B cell (primary cell): ENCODE data around the gene UNC5C. TPM values are rescaled to one million over a fixed set of nuclear protein-coding genes. Genes with fewer than 3 reads are reported as not detected.

ENCODE experiments used
- ATAC-seq: fragments of 200-7000 bp; cut with Tn5 transposase; one replicate; pipeline ENCODE4 v1.10.0; 2021; ENCODE audit warnings: low read depth, mild to moderate bottlenecking, moderate number of reproducible peaks, moderate library complexity
- CTCF ChIA-PET: fragments of 350-600 bp; sonication (Branson Sonifier 250); formaldehyde crosslinking; loops from one replicate; lab custom pipeline; 2021; ENCODE audit warnings: antibody characterized with exemption, inconsistent platforms; lab: Charles Lee
- POLR2A ChIA-PET: fragments of 350-600 bp; sonication (Branson Sonifier 250); formaldehyde crosslinking; loops from one replicate; lab custom pipeline; 2021; ENCODE audit warnings: antibody characterized with exemption; lab: Charles Lee
- DNase-seq: peaks from one replicate; pipeline ENCODE4 v3.0.0; 2013
- H2AFZ ChIP-seq: 2 replicates; pipeline ENCODE4 v1.6.1; 2012; ENCODE audit warnings: mild to moderate bottlenecking, low read depth, low read length; ENCODE audit not compliant: insufficient read depth, poor library complexity, severe bottlenecking
- H3K27ac ChIP-seq, 2 donors: 1 replicate in 1 of 2; 2 replicates in 1 of 2; pipeline ENCODE4 v1.5.1; 2012 to 2013; ENCODE audit warnings: low read length in 2 of 2, mild to moderate bottlenecking in 2 of 2, moderate library complexity in 1 of 2
- H3K27me3 ChIP-seq, 4 experiments: fragments of 200-600 bp in 1 of 4; sonication (generic) in 1 of 4; replicated peaks in 1 of 4; 1 replicate in 2 of 4; 2 replicates in 2 of 4; pipeline versions ENCODE4 v1.6.1 to v1.7.0; 2013 to 2016; ENCODE audit warnings: low read length in 3 of 4, mild to moderate bottlenecking in 2 of 4, mixed read lengths in 1 of 4, moderate library complexity in 1 of 4; ENCODE audit not compliant: insufficient read depth in 4 of 4, control insufficient read depth in 3 of 4; ENCODE audit errors: control extremely low read depth in 1 of 4
- H3K36me3 ChIP-seq, 2 experiments: replicated peaks in 1 of 2; 1 replicate in 1 of 2; 2 replicates in 1 of 2; pipeline versions ENCODE4 v1.6.1 to v1.7.1; 2013; ENCODE audit warnings: low read length in 1 of 2; ENCODE audit not compliant: insufficient read depth in 2 of 2, control insufficient read depth in 1 of 2; ENCODE audit errors: control extremely low read depth in 1 of 2, extremely low read depth in 1 of 2
- H3K4me1 ChIP-seq, 2 donors: fragments of 200-600 bp in 1 of 2; sonication (generic) in 1 of 2; 1 replicate in 1 of 2; 2 replicates in 1 of 2; pipeline versions ENCODE4 v1.5.1 to v1.6.1; 2013 to 2017; ENCODE audit warnings: low read length in 2 of 2; ENCODE audit not compliant: control insufficient read depth in 2 of 2, insufficient read depth in 2 of 2
- H3K4me2 ChIP-seq: replicated peaks from 2 replicates; pipeline ENCODE3; 2012; ENCODE audit warnings: mild to moderate bottlenecking, low read depth, low read length; ENCODE audit not compliant: poor library complexity, severe bottlenecking
- H3K4me3 ChIP-seq, 5 experiments: fragments of 200-600 bp in 1 of 5; sonication (generic) in 1 of 5; 1 replicate in 3 of 5; 2 replicates in 2 of 5; pipeline versions ENCODE4 v1.5.1 to v1.7.0; 2011 to 2016; ENCODE audit warnings: low read length in 4 of 5, mild to moderate bottlenecking in 4 of 5, low read depth in 2 of 5, control low read depth in 1 of 5, moderate library complexity in 1 of 5; ENCODE audit not compliant: insufficient read depth in 1 of 5; ENCODE audit errors: control extremely low read depth in 1 of 5, extremely low read depth in 1 of 5
- H3K79me2 ChIP-seq: fragments of 200-600 bp; sonication (generic); one replicate; pipeline ENCODE4 v1.6.0; 2016; ENCODE audit warnings: low read length; ENCODE audit not compliant: control insufficient read depth, insufficient read depth
- H3K9ac ChIP-seq: fragments of 200-600 bp; sonication (generic); 2 replicates; pipeline ENCODE4 v1.6.1; 2017; ENCODE audit warnings: mild to moderate bottlenecking, low read length, moderate library complexity
- H3K9me3 ChIP-seq, 3 donors: one replicate each; pipeline versions ENCODE4 v1.6.1 to v1.7.1; 2013; ENCODE audit warnings: low read length in 2 of 3; ENCODE audit not compliant: control insufficient read depth in 2 of 3, insufficient read depth in 1 of 3; ENCODE audit errors: control extremely low read depth in 1 of 3
- H4K20me1 ChIP-seq: 2 replicates; pipeline ENCODE4 v1.6.0; 2012; ENCODE audit warnings: mild to moderate bottlenecking, low read length; ENCODE audit not compliant: insufficient read depth, control insufficient read depth, poor library complexity, severe bottlenecking
- H3K27ac Mint-ChIP-seq: one replicate; pipeline ENCODE4 v1.8.0; 2021; ENCODE audit warnings: mixed read lengths
- H3K27me3 Mint-ChIP-seq: one replicate; pipeline ENCODE4 v1.8.0; 2021; ENCODE audit warnings: mixed read lengths
- H3K4me1 Mint-ChIP-seq: one replicate; pipeline ENCODE4 v1.8.0; 2021; ENCODE audit warnings: mixed read lengths
- H3K4me3 Mint-ChIP-seq: one replicate; pipeline ENCODE4 v1.8.0; 2021; ENCODE audit warnings: mixed read lengths
- H3K9me3 Mint-ChIP-seq: one replicate; pipeline ENCODE4 v1.8.0; 2022; ENCODE audit warnings: mixed read lengths; ENCODE audit not compliant: insufficient read depth
- EZH2 ChIP-seq: IDR thresholded peaks from 2 replicates; pipeline ENCODE4 v1.6.1; 2012; ENCODE audit warnings: borderline replicate concordance, low read depth, mild to moderate bottlenecking, moderate library complexity, low read length; ENCODE audit not compliant: insufficient read depth, poor library complexity, severe bottlenecking
- WGBS: methylation state at CpG from one replicate; pipeline ENCODE4 v1.1.5; 2013; ENCODE audit warnings: missing lambda C conversion rate; ENCODE audit not compliant: insufficient coverage; 5-methylcytosine and 5-hydroxymethylcytosine counted together
- intact Hi-C: fragments of 100-400 bp; cut with micrococcal nuclease; formaldehyde crosslinking; loops from one replicate; pipeline ENCODE4 v1.10.0; 2022
- polyA plus RNA-seq: library from polyadenylated mRNA; depleted of rRNA; stranded (reverse); fragments of >200 nt; gene quantifications from 2 replicates; pipeline ENCODE4 v1.2.3, GENCODE V29; 2012
- total RNA-seq, 2 donors: library from RNA; stranded (reverse); fragments of 120-200 nt in 1 of 2; gene quantifications; 1 replicate in 1 of 2; 2 replicates in 1 of 2; pipeline versions ENCODE4 v1.2.3 to v1.2.4, GENCODE V29; 2013 to 2022
- TF ChIP-seq, protein P1 (sequence below): fragments of 200-600 bp; IDR thresholded peaks from one replicate; pipeline ENCODE4 v1.8.0; 2022; ENCODE audit warnings: antibody characterized with exemption, mild to moderate bottlenecking

The UNC5C gene
- total and polyA plus RNA-seq, 2 donors (not counting 1 experiment from before 2014, with no cell fraction given) = not detected

DNA sequence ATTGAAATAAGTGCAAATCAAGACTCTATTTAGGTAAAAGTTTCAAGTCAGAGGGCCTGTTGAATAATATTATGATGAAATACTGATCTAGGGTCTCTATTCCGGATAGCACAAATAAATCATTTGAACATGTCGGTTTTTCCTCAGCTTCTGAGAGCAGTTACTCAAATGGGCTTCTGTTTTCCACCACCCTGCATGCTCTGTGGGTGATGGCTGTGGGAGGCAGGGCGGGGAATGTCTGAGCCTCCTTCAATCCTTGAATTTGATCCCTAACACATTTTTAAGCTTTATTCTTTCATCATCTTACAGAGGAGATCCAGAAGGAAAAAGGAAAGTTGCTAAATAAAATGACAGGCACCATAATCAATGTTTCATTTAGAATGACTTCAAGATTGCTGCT, 8.5 kb downstream of the UNC5C start:
- no peak overlapping the region for H2AFZ ChIP-seq
- Mint-ChIP-seq H3K4me1 (no peaks in the 10 kb centered on the region), H3K27me3 (no peaks in the 10 kb centered on the region), H3K9me3 (no peaks in the 10 kb centered on the region), H3K27ac (no peak overlapping the region), H3K4me3 (no peak overlapping the region)
- no peak overlapping the region for H3K4me2 ChIP-seq
- POLR2A ChIA-PET = no interaction called here
- no peak overlapping the region for H3K27ac ChIP-seq
- no CpG with 5 or more reads among the region's 3 CpGs for WGBS
- ATAC-seq (no peak), DNase-seq (no peak)
- no peaks in the 10 kb centered on the region for H3K4me1 ChIP-seq
- no peaks in the 10 kb centered on the region for H3K9me3 ChIP-seq
- intact Hi-C loops = no loop called here
- CTCF ChIA-PET = no interaction called here
- no peaks in the 10 kb centered on the region for H3K36me3 ChIP-seq
- no peaks in the 10 kb centered on the region for H3K79me2 ChIP-seq
- no peak overlapping the region for H3K4me3 ChIP-seq
- H4K20me1 ChIP-seq = no peaks in the 10 kb centered on the region
- no peak overlapping the region for H3K9ac ChIP-seq
- TF ChIP-seq, protein P1, sequence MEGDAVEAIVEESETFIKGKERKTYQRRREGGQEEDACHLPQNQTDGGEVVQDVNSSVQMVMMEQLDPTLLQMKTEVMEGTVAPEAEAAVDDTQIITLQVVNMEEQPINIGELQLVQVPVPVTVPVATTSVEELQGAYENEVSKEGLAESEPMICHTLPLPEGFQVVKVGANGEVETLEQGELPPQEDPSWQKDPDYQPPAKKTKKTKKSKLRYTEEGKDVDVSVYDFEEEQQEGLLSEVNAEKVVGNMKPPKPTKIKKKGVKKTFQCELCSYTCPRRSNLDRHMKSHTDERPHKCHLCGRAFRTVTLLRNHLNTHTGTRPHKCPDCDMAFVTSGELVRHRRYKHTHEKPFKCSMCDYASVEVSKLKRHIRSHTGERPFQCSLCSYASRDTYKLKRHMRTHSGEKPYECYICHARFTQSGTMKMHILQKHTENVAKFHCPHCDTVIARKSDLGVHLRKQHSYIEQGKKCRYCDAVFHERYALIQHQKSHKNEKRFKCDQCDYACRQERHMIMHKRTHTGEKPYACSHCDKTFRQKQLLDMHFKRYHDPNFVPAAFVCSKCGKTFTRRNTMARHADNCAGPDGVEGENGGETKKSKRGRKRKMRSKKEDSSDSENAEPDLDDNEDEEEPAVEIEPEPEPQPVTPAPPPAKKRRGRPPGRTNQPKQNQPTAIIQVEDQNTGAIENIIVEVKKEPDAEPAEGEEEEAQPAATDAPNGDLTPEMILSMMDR = no peak
- TF ChIP-seq EZH2 = no peak
- H3K27me3 ChIP-seq = no peaks in the 10 kb centered on the region

DNA sequence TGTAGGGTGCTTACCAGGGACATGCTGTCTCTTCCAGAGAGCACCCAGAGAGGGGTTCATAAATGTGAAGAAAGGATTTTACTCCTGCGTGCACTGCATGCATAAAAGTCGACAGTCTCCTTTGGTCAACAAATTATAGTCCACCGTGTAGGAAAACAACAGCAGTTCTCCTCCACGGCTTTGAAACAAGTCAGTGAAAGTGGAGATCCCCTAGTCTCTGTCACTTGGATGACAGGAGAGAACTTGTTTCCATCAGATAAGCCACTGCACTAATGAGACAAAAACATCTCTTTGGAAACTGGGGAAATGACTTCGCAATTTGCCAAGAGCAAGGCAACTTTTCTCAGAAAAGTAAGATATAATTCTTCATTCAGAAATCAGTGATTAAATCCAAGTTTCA, 9.7 kb downstream of the UNC5C start:
- no peaks in the 10 kb centered on the region for H3K27me3 ChIP-seq
- H3K27ac Mint-ChIP-seq = no peak overlapping the region
- H3K9ac ChIP-seq = no peak overlapping the region
- intact Hi-C loops = no loop called here
- no peak overlapping the region for H3K4me3 ChIP-seq
- no peaks in the 10 kb centered on the region for H3K4me1 Mint-ChIP-seq
- no peaks in the 10 kb centered on the region for H3K9me3 Mint-ChIP-seq
- no peaks in the 10 kb centered on the region for H3K4me1 ChIP-seq
- no peak overlapping the region for H3K4me3 Mint-ChIP-seq
- ChIA-PET POLR2A (no interaction called here), CTCF (no interaction called here)
- TF ChIP-seq, protein P1 = no peak
- no peak for TF ChIP-seq EZH2
- no peaks in the 10 kb centered on the region for H3K36me3 ChIP-seq
- no peak overlapping the region for H3K4me2 ChIP-seq
- WGBS = 17% methylated on average over 4 of the region's 5 CpGs
- no peak for DNase-seq
- H3K79me2 ChIP-seq = no peaks in the 10 kb centered on the region
- no peak overlapping the region for H3K27ac ChIP-seq
- ATAC-seq = no peak
- H4K20me1 ChIP-seq = no peaks in the 10 kb centered on the region
- no peaks in the 10 kb centered on the region for H3K27me3 Mint-ChIP-seq
- no peak overlapping the region for H2AFZ ChIP-seq
- H3K9me3 ChIP-seq = no peaks in the 10 kb centered on the region
